ENCODE data around the gene KANTR.
"Not testable (repeated sequence)": the region's sequence is repeated elsewhere in the genome, so short reads cannot be mapped to it uniquely, and the experiment has no call there.

KANTR gene

GRCh38 chrX:53128097-53128749 is 34.3 kb downstream of the KANTR start:
- DNase-seq (ENCODE audit: low read depth): no peak

GRCh38 chrX:53133400-53133799 is 39.5 kb downstream of the KANTR start:
- DNase-seq (ENCODE audit: low read depth): no peak

- no peak for DNase-seq (ENCODE audit: low read depth)
Observed at GRCh38 chrX:53135581-53135980, 41.6 kb downstream of the KANTR start.

- no peak for DNase-seq (ENCODE audit: low read depth)
Observed at GRCh38 chrX:53153581-53153980, 59.6 kb downstream of the KANTR start.

- DNase-seq (ENCODE audit: low read depth): no peak
Observed at GRCh38 chrX:53155512-53156206, 61.7 kb downstream of the KANTR start.

GRCh38 chrX:53156207-53156596 is 62.3 kb downstream of the KANTR start:
- no peak for DNase-seq (ENCODE audit: low read depth)

- no peak for DNase-seq (ENCODE audit: low read depth)
Observed at GRCh38 chrX:53159184-53159583, 65.2 kb downstream of the KANTR start.

- DNase-seq (ENCODE audit: low read depth): no peak
Observed at GRCh38 chrX:53160297-53160983, 66.5 kb downstream of the KANTR start.

GRCh38 chrX:53163436-53163835 is 69.5 kb downstream of the KANTR start:
- DNase-seq (ENCODE audit: low read depth): no peak

GRCh38 chrX:53164566-53164965 is 70.6 kb downstream of the KANTR start:
- not testable (repeated sequence) for DNase-seq (ENCODE audit: low read depth)

GRCh38 chrX:53166103-53166502 is 72.2 kb downstream of the KANTR start:
- DNase-seq (ENCODE audit: low read depth): no peak

- no peak for DNase-seq (ENCODE audit: low read depth)
Observed at GRCh38 chrX:53171356-53171755, 77.4 kb downstream of the KANTR start.
